Measurements from ENCODE around the gene CHKA.

Gene CHKA

DNA sequence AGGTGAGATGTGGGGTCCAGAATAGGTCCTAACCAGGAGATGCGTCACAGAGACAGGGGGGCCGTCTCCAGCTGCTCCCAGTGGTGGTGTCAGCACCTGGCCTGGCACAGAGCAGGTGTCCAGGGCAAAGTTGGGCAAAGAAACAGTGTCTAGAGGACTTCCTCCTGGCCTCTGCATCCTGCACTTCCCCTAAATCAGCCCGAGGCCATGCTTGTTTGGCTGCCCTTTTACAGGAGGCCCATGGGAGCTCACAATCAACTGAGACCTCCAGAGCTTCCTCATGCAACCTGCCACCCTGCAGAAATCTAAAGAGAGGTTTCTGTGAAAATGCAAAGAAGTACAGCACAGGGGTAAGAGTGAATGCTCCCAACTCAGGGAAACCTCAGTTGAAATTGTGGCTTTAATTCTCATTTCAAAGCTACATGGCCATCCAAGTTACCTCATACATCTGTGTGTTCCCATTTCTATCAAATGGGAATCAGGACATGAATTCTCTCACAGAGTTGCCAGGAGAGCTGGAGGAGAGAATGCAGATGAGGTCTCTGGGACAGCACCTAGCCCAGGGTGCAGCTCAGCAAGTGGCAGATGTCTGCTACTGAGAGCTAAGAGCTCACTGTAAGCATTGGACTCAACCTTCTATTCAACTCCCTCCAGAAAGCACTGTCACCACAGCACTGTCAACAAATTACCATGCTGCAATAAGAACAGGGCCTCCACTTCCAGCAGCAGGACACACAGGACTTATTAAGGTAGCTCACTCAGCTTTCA lies 49.7 kb downstream of the CHKA start:
- no peak for DNase-seq (ENCODE audit: low read depth)

DNA sequence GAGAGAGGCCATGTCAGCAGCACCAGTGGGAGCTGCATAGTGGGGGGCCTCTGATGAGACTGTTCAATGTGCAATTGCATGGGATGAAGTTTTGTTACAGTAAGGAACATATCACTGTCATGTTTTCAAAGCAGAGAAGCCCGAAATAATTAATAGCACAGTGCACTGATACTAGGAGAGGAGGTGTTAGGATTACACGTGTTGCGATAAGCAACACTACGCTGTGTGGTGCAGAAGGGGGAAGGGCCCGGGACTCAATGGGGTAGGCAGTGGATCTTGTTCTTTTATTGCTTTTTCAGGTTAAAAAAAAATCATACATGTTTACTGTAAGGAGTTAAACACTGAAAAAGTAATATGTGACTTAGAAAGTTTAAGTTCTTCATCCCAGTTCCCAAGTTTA lies 53.2 kb downstream of the CHKA start:
- no peak for DNase-seq (ENCODE audit: low read depth)

DNA sequence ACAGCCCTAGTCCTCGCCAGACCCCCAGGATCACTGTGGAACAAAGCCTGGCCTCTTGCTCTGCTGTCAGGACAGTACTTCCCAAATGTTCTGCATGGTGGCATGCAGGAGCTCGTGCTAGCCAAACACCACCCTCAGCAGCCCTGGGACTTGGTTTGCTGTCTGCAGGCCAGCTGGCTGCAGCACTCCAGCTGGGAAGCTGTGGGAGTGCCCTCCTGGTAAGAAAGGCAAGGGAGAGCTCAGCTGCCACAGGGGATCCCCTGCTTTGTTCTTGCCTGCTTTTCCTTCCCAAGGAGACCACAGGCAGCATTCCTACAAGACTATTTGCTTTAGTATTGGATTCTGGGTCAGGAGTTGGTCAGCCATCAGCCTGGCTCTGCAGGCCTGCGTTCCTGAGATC lies 54.4 kb downstream of the CHKA start:
- no peak for DNase-seq (ENCODE audit: low read depth)

DNA sequence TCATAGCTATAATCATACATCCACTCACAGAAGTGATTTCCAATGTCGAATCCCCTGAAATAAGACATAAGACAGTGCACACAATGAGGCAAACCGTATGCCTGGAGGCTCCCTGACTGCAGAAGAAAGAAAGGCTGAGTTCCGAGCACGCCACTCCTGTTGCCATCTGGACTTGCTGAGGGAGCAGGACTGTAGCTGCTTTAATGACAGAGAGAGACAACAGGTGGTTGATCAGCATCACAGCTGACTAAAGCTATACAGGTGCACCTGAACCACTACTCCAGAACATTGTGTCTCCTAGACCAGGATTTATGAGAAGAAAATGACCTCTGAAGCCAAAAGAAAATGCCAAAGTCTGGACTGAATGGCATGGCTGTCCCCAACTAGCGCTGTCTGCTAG lies 55.3 kb downstream of the CHKA start:
- no peak for DNase-seq (ENCODE audit: low read depth)

DNA sequence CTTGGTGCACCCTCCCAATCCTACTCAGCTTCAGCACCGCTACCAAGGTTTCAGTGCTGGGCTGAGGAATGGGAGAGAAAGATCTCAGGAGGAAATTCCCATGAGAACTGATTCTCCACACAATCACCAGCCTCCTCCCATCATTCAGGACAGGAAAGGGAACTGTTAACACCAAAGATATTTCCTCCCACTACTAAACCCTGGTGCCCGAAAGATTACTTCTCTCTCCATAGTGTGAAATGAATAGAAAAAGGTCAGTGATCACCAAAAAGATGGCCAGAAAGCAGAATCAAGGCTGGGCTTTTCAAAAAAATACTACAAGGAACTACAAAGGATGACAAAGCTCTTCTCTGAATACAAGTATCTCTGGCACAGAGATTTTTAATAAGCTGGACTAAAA lies 56.3 kb downstream of the CHKA start:
- no peak for DNase-seq (ENCODE audit: low read depth)

DNA sequence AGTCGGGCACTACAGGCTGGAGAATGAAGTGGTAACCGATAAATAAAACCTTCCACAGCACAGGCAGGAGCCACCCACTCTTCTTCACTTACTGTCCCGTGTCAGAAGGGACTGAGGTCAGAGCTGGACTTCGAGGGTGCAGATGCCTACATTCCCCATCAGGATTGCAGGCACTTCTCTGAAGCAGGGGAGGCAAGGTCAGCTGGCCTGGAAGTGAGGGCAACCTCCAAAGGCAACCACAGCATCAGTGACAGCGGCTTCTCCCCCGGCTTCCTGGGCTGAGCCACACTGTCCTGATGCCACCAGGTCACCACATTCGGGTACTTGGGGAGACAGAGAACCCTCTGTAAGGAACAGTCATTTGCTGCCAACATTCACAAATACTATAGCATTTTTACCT lies 59.7 kb downstream of the CHKA start:
- DNase-seq (ENCODE audit: low read depth), result no peak

DNA sequence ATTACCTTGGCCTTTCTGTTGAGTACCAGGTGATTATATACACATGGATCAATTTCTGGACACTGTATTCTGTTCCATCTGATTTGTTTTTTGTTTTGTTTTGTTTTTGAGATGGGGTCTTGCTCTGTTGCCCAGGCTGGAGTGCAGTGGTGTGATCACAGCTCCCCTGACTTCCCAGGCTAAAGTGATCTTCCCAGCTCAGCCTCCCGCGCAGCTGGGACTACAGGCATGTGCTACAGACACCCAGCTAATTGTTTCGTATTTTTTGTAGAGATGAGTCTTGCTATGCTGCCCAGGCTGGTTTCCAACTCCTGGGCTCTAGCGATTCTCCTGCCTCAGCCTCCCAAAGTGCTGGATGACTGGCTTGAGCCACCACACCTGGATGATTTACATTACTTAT lies 63.4 kb downstream of the CHKA start:
- no peak for DNase-seq (ENCODE audit: low read depth)

DNA sequence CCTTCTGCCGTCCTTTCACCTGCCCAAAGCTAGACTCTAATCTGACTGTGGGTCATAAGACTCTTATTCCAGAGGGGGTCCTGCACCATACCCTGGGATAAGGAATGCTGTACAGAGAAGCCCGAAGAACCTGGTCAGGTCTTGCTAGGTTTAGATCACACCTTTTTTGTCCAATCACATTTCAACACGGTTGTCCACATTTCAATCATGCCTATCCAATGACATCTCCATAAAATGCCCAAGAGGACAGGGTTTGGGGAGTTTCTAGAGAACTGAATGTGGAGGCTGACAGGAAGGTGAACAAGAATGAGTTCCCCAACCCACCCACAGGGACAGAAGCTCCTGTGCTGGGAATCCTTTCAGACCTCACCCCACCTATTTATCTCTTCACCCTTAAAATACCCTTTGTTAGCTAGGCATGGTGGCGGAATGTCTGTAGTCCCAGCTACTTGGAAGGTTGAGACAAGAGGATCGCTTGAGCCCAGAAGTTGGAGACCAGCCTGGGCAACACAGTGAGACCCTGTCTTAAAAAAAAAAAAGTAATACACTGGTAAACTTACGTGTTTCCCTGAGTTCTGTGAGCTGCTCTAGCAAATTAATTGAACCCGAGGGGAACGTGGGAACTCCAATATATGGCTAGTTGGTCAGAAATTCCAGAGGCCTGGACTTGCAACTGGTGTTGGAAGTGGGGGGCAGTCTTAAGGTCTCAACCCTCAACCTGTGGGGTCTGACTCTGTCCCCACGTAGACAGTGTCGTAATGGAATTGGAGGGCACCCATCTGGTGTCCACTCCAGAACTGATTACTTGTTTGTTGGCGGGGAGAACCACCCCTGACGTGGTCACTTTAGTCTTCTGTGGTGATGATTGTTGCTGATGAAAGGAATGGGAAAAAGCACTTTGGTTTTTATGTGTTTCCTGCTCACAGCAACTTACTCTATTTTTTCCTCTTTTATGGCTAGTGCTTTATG lies 64.6 kb downstream of the CHKA start:
- no peak for DNase-seq (ENCODE audit: low read depth)

DNA sequence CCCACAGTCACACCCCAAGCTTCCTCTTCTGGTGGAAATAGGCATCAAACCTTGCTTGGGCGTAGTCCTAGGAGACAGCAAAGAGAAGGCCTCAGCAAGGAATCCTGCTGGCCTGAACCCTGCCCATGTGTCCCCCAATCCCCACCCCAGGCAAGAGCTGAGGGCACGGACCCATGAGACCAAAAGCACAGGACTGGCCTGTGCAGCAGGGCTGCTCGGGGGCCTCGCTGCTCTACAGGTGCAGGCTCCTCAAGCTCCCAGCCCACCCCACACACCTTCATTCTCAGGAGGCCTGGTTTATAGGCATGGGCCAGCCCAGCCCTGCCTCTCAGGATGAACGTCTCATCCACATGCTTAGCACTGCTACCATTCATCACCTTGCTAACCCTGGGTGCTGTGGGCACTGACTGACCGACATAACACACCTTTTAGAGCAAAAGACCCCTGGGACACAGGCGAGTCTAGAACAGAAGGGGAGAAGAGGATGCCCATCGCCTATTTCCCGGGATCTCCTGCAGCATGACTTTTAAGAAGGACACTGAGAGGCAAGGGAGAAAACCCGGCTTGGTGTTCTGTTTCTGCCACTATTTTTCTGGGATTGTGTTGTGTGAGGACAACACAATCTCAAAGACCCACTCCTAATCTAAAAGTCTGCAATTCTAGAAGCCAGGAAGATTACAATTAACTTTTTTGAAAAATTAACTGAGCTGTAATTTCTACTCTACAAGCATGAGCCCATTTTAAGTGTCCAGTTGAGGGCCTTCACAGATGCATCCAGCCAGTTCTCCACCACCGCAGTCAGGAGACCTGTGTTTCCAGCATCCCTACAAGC lies 67.0 kb downstream of the CHKA start:
- no peak for DNase-seq (ENCODE audit: low read depth)

DNA sequence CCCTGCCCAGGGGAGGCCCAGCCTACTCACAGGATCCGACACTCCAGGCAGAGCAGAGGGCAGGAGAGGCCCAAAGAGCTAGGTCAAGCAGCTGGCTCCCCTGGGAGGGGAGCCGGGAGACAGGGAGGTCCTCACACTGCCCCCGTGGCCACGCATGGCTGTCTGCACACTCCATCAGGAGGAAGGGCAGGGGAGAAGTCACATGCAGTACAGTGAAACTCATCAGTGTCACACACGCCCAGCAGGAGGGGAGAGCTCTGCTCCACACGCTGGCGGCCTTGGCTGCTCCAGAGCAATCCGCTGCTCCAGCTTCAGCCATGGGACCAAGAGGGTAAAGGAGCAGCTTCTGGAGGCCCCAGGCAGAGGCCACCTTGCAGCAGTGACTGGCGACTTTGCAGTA lies 68.1 kb downstream of the CHKA start:
- DNase-seq (ENCODE audit: low read depth), result no peak

DNA sequence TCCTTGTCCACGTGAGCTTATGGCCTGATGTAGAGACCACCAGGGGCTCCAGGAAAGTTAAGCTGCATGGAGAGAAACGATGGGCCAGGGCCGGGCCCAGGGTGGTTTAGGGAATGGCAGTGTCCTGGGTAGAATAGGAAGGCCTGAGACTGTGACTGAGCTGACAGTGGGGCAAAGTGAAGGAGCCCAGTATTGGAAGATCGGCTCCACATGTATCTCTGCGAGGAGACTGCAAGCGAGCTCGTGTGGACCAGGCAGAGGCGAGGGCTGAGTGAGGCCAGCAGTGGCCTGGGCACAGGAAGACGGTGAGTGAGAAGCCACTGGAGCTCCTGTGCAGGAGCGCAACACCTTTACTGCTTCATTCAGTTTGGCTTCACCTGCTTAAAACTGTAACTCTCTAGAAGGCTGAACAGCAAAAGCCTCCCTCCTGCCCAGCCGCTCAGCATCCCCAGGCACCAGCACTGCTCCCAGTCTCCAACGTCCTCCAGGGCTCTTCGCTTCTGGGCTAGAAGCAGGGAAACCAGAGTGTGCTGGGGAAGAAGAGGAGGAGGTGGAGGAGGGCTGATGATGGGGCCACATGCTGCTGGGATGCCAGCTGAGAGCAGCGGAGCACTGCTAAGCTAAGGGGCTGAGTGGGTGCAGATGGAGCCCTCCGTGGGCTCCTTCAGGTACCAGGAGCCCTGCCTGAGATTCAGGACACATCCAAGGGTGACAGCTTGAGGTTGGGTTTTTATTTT lies 68.9 kb downstream of the CHKA start:
- no peak for DNase-seq (ENCODE audit: low read depth)

DNA sequence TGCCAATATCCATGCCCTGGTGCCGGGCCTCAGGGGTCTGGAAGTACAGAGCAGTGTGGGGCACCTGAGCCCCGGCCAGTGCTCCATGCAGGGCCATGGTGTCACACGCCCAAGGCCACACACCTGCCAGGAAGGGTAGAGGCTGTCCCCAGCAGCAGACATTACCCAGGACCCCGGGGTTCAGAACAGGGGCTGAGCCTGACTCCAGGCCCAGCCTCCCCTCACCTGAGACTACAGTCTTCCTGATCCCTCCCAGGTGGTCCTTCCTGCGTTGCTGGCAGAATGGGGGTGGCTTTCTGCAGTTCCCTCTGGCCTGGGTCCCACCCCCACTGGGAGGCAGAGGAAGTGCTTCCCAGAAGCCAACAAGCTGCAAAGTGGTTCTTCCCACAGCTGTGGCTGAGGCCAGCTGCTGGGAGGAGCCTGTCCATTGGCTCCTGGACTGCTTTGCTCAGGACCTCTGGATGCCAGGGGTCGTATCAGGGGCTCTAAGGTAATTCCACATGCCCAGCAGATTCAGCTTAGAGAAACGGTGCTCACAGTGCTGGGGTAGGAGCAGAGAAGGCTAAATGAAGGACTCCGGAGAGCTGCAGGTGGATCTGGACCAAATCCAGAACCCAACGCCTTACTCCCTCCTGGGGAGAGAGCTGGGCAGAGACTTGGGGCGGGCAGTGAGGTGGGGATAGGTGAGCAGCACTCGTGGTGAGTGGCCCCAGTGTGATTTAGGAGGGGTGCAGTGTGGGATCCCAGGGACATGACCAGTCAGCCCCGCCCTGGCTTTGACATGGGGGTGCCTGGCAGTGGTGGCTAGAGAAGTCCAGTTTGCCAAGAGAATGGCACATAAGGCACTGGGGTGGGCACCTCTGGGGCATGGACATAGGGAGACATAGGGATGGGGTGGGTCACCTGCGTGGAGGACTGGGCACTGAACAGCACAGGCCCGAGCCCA lies 69.7 kb downstream of the CHKA start:
- no peak for DNase-seq (ENCODE audit: low read depth)

DNA sequence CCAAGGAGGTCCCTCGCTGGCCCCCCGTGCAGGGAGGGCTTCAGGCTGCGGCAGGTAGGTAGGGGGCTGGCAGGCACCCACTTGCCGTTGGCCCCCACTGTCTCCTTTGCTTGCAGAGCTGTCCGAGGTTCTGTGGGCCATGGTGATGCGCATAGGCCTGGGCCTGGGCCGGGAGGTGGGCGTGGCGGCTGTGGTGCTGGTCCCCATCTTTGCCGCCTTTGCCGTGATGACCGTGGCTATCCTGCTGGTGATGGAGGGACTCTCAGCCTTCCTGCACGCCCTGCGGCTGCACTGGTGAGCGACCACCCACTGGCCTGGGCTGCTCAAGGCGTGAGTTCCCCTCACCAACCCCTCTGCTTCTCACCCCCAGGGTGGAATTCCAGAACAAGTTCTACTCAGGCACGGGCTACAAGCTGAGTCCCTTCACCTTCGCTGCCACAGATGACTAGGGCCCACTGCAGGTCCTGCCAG lies 70.8 kb downstream of the CHKA start:
- no peak for DNase-seq (ENCODE audit: low read depth)

DNA sequence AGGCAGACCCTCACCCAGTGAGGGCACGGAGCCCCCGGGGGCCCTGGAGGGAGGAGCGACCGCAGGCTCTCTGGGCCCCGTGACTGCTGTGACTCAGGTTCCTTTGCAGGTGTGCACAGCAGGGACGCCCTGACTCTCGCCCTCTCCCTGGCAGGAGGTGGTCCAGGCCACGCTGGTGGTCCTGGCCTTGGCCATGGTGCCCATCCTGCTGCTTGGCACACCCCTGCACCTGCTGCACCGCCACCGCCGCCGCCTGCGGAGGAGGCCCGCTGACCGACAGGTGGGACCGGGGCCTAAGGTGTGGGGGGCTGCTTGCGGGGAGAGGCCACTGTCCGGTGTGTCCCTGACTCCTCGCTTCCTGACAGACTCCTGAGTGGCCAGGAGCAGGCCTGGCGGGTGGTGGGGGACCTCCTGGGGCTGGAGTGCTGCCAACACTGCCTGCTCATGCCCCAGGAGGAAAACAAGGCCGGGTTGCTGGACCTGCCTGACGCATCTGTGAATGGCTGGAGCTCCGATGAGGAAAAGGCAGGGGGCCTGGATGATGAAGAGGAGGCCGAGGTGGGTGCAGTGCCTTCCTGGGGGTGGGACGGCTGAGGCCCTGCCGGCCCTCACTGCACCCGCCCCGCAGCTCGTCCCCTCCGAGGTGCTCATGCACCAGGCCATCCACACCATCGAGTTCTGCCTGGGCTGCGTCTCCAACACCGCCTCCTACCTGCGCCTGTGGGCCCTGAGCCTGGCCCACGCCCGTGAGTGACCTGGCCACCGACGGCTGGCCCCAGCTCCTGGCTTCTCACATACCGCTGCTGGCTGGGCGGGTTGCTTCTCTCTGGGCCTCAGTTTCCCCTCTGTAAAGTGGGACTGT lies 71.4 kb downstream of the CHKA start:
- no peak for DNase-seq (ENCODE audit: low read depth)

DNA sequence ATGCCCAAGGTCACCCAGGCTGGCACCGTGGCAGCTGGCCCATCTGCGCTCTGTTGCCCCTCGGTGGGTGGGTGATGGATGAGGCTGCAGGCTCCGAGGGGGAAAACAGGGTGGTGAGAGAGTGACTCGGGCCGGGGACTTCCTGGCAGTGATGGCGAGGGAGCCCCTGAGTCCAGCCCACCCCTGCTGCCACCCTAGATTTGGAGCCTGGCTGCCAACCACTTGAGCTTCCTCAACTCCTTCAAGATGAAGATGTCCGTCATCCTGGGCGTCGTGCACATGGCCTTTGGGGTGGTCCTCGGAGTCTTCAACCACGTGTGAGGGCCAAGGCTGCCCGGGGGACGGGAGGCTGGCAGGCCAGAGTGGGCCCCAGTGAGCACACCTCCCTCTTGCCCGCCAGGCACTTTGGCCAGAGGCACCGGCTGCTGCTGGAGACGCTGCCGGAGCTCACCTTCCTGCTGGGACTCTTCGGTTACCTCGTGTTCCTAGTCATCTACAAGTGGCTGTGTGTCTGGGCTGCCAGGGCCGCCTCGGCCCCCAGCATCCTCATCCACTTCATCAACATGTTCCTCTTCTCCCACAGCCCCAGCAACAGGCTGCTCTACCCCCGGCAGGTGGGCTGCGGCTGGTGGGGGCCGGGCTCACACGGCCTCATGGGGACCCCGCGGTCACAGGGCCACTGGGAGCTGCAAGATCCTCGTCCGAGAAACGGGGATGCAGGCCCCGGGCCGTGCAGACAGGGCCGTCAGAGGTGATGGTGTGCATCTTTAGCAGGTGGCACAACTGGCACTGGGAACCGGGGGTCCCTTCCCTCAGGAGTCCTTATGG lies 72.3 kb downstream of the CHKA start:
- no peak for DNase-seq (ENCODE audit: low read depth)

DNA sequence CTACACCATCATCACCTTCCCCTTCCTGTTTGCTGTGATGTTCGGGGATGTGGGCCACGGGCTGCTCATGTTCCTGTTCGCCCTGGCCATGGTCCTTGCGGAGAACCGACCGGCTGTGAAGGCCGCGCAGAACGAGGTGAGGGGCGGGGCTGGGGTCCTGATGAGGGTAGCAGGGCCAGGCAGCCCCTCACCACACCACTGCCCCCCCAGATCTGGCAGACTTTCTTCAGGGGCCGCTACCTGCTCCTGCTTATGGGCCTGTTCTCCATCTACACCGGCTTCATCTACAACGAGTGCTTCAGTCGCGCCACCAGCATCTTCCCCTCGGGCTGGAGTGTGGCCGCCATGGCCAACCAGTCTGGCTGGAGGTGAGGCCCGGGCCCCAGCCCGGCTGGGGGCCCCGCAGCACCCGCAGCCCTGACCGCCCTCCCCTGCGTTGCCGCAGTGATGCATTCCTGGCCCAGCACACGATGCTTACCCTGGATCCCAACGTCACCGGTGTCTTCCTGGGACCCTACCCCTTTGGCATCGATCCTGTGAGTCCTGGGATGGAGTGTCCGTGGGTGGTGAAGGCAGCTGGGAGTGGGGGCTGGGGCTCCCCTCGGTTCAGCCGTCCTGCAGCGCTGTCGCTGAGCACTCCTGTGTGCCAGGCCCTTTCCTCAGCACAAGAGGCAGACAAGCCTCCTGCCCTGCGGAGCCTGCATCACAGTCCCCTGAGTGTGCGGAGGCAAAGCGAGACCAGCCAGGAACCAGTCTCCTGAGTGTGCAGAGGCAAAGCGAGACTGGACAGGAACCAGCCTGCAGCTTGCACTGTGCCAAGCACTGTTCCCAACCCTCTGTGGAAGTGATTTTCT lies 73.5 kb downstream of the CHKA start:
- DNase-seq (ENCODE audit: low read depth), result no peak

DNA sequence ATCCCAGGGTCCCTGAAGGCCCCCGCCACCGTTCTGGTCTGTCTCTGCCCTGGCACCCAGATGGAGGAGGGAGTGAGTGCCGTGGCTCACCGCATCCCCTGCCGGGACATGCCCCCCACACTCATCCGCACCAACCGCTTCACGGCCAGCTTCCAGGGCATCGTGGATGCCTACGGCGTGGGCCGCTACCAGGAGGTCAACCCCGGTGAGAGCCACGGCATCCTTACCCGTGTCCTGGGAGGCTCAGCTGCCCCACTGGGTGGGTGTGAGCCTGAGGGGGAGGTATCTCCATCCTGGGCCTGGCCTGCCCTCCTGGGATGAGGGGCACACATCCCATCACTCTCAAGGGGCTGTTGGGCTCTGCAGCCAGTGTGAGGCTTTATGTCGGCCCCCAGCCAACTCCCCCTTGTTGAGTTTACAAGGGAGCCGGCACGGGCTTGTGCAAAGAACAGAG lies 76.3 kb downstream of the CHKA start:
- DNase-seq (ENCODE audit: low read depth), result no peak
